ENCODE results near the gene EHD2. TPM values are rescaled to one million over a fixed set of nuclear protein-coding genes. Genes with fewer than 3 reads are reported as not detected.

EHD2 gene
- total and polyA plus RNA-seq, 2 of the 13 experiments (the other 11 are each of a cell fraction or from before 2014, with no cell fraction given): 0.09 to 0.28 TPM

DNA sequence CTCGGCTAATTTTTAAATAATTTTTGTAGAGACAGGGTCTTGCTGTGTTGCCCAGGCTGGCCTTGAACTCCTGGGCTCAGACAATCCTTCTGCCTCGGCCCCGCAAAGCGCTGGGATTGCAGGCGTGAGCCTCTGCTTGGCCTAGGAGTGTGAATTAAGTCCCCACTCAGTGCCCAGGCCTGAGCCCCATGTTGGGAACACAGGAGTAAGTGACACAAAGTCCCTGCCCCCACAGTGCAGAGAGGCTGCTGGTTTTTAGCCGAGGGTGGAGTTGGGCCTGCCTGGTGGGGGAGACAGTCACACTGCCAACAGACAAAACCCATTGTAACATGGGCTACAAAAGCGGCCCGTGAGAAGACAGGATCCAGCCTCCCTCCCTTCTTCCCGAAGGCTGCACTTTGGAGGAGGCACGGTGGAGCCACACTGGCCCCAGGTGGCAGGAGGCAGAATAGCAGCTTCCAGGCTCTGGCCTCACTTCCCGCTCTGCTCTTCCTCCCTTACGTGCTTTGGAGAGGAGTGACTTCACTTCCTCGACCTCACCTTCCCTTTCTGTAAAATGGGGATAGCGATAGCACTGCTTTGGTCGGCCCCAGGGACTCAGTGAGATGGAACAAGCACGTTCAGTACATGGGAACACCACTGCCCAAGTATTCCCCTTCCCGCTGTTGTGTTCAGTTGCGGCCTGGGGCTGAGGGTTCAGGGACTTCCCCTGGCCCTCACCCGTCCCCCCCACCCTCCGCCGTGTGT is 15.2 kb upstream of the EHD2 start (continued):
- TF ChIP-seq, protein P1, sequence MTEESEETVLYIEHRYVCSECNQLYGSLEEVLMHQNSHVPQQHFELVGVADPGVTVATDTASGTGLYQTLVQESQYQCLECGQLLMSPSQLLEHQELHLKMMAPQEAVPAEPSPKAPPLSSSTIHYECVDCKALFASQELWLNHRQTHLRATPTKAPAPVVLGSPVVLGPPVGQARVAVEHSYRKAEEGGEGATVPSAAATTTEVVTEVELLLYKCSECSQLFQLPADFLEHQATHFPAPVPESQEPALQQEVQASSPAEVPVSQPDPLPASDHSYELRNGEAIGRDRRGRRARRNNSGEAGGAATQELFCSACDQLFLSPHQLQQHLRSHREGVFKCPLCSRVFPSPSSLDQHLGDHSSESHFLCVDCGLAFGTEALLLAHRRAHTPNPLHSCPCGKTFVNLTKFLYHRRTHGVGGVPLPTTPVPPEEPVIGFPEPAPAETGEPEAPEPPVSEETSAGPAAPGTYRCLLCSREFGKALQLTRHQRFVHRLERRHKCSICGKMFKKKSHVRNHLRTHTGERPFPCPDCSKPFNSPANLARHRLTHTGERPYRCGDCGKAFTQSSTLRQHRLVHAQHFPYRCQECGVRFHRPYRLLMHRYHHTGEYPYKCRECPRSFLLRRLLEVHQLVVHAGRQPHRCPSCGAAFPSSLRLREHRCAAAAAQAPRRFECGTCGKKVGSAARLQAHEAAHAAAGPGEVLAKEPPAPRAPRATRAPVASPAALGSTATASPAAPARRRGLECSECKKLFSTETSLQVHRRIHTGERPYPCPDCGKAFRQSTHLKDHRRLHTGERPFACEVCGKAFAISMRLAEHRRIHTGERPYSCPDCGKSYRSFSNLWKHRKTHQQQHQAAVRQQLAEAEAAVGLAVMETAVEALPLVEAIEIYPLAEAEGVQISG (CRISPR knock-in tag; IDR thresholded peaks at IDR 0.05): no peak; the same call in 1 of the 2 replicates
- TF ChIP-seq ZBTB42 (CRISPR knock-in tag; IDR thresholded peaks at IDR 0.05) (no peak), ZNF549 (CRISPR knock-in tag; IDR thresholded peaks at IDR 0.05) (no peak), SMARCE1 (IDR thresholded peaks at IDR 0.05; ENCODE audit: borderline replicate concordance) (no peak), NRL (CRISPR knock-in tag; IDR thresholded peaks at IDR 0.05; ENCODE audit: borderline replicate concordance) (peak; percentile 59; the same call in 1 of the 2 replicates), ZNF496 (CRISPR knock-in tag; IDR thresholded peaks at IDR 0.05; ENCODE audit: insufficient replicate concordance) (no peak), NFKB2 (CRISPR knock-in tag; IDR thresholded peaks at IDR 0.05; ENCODE audit: borderline replicate concordance) (no peak), ZNF766 (CRISPR knock-in tag; IDR thresholded peaks at IDR 0.05; ENCODE audit: borderline replicate concordance) (no peak), PCBP2 (optimal IDR thresholded peaks at IDR 0.05; ENCODE audit: low read depth, low read length, poor library complexity, severe bottlenecking) (no peak), RAD21 (CRISPR knock-in tag; IDR thresholded peaks at IDR 0.05) (peak; percentile 97), HIVEP1 (CRISPR knock-in tag; IDR thresholded peaks at IDR 0.05) (no peak), ZNF101 (CRISPR knock-in tag; IDR thresholded peaks at IDR 0.05; ENCODE audit: borderline replicate concordance, low read depth) (no peak), ZMYM2 (CRISPR knock-in tag; IDR thresholded peaks at IDR 0.05) (no peak), NFKBIZ (CRISPR knock-in tag; IDR thresholded peaks at IDR 0.05) (no peak), MTF1 (CRISPR knock-in tag; IDR thresholded peaks at IDR 0.05) (no peak)
- TF ChIP-seq, protein P2, sequence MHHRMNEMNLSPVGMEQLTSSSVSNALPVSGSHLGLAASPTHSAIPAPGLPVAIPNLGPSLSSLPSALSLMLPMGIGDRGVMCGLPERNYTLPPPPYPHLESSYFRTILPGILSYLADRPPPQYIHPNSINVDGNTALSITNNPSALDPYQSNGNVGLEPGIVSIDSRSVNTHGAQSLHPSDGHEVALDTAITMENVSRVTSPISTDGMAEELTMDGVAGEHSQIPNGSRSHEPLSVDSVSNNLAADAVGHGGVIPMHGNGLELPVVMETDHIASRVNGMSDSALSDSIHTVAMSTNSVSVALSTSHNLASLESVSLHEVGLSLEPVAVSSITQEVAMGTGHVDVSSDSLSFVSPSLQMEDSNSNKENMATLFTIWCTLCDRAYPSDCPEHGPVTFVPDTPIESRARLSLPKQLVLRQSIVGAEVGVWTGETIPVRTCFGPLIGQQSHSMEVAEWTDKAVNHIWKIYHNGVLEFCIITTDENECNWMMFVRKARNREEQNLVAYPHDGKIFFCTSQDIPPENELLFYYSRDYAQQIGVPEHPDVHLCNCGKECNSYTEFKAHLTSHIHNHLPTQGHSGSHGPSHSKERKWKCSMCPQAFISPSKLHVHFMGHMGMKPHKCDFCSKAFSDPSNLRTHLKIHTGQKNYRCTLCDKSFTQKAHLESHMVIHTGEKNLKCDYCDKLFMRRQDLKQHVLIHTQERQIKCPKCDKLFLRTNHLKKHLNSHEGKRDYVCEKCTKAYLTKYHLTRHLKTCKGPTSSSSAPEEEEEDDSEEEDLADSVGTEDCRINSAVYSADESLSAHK (CRISPR knock-in tag; IDR thresholded peaks at IDR 0.05; ENCODE audit: borderline replicate concordance): no peak
- TF ChIP-seq, protein P3, sequence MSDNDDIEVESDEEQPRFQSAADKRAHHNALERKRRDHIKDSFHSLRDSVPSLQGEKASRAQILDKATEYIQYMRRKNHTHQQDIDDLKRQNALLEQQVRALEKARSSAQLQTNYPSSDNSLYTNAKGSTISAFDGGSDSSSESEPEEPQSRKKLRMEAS (IDR thresholded peaks at IDR 0.05): 0 out of 2 replicates have a peak, but pooled peaks have one; percentile 7
- TF ChIP-seq, protein P4, sequence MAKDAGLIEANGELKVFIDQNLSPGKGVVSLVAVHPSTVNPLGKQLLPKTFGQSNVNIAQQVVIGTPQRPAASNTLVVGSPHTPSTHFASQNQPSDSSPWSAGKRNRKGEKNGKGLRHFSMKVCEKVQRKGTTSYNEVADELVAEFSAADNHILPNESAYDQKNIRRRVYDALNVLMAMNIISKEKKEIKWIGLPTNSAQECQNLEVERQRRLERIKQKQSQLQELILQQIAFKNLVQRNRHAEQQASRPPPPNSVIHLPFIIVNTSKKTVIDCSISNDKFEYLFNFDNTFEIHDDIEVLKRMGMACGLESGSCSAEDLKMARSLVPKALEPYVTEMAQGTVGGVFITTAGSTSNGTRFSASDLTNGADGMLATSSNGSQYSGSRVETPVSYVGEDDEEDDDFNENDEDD (CRISPR knock-in tag; IDR thresholded peaks at IDR 0.05; ENCODE audit: borderline replicate concordance): no peak
- TF ChIP-seq, protein P5, sequence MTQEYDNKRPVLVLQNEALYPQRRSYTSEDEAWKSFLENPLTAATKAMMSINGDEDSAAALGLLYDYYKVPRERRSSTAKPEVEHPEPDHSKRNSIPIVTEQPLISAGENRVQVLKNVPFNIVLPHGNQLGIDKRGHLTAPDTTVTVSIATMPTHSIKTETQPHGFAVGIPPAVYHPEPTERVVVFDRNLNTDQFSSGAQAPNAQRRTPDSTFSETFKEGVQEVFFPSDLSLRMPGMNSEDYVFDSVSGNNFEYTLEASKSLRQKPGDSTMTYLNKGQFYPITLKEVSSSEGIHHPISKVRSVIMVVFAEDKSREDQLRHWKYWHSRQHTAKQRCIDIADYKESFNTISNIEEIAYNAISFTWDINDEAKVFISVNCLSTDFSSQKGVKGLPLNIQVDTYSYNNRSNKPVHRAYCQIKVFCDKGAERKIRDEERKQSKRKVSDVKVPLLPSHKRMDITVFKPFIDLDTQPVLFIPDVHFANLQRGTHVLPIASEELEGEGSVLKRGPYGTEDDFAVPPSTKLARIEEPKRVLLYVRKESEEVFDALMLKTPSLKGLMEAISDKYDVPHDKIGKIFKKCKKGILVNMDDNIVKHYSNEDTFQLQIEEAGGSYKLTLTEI (CRISPR knock-in tag; conservative IDR thresholded peaks at IDR 0.05): no peak

All from HepG2 (cell line).